HG02763 (cell line): Measurements from ENCODE around the gene SPATA21.

Experiments
- ATAC-seq: cut with Tn5 transposase; IDR thresholded peaks from one replicate; pipeline ENCODE4 v1.9.1; 2021; ENCODE audit warnings: mild to moderate bottlenecking, moderate library complexity; ENCODE audit not compliant: unreplicated experiment

Gene SPATA21

DNA sequence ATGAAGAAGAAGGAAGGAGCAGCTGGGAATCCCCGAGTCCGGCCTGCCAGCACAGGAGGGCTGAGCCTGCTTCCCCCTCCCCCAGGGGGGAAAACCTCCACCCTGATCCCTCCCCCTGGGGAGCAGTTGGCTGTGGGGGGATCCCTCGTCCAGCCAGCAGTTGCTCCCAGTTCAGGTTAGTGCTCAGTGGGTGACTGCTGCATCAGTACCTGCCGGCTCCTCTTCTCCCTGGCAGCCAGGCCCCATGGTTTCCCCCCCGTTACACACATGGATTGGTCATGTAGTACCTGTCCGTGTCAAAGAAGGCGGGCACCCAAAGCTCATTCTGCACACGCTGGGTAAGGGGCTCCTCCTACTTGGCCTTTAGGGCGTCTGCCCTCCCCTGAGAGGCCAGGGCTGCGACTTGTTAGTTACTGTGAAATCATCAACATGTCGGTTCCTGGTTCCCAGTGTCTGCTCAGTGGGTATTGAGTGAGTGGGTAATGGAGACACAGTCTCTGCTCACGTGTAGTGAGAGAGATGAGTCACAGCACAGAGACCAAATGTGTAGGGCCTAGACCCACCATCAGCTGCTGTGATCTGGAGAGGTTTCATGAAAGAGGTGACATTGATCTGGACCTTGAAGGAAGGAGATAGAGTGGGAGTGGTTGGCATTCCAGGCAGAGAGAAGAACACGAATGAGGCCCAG is 14.8 kb upstream of the SPATA21 start:
- ATAC-seq: no peak

DNA sequence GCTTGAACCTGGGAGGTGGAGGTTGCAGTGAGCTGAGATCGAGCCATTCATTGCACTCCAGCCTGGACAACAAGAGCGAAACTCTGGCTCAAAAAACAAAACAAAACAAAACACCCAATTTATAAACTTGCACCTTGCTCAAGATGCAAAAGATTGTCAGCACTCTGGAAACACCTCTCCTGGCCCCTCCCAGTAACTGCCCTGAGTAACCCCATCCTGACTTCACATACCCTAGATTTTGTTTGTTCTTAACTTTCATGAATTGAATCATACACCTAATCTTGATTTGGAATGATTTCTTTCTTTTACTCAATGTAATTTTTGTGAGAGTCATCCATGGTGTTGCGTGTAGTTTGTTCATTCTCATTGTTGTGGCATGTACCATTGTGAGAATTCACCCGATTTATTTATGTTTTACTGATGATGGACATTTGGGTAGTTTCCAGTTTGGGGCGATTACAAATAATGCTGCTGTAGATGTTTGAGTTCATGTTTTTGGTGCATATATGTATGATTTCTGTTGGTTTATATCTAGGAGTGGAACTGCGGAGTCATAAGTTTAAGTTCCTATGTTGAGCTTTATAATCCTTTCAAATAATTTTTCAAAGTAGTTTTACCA is 13.7 kb upstream of the SPATA21 start:
- no peak for ATAC-seq

DNA sequence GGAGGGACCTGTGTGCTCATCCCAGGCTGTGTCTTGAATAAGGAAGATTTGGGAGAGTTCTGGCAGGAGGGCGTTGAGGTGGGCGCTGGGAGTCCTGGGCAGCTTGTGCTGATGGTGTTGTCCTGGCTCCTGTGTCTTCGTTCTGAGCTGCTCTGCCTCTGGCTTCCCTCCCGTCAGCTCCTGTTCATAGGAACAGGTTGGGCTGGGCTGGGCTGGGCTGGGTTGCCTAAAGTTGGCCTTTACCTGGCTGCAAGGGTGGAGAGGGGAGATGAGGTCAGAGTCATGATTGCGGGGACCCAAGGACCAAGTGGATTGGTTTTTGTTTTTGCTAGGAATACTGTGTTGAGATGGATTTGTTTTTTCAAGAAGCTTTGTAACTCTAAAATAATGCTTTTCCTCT is 12.4 kb upstream of the SPATA21 start:
- ATAC-seq: no peak

- ATAC-seq: no peak
These were observed 11.8 kb upstream of the SPATA21 start for GRCh38 chr1:16449065-16449464.

DNA sequence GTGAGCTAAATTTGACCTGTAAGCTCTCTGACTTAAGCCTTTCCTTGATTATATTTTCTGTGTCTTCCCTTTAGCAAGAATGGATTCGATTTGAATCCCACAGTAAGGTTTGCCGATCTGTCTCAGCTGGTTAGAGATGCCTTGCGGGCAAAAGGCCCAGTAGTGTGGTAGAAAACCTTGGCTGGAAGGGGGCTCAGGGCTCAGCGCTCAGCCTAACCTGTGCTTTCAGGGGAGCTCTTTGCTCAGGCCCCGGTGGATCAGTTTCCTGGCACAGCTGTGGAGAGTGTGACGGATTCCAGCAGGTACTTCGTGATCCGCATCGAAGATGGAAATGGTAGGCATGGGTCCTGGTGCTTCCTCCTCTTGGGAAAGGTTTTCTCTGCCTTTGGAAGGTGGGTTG is 10.4 kb upstream of the SPATA21 start:
- no peak for ATAC-seq

DNA sequence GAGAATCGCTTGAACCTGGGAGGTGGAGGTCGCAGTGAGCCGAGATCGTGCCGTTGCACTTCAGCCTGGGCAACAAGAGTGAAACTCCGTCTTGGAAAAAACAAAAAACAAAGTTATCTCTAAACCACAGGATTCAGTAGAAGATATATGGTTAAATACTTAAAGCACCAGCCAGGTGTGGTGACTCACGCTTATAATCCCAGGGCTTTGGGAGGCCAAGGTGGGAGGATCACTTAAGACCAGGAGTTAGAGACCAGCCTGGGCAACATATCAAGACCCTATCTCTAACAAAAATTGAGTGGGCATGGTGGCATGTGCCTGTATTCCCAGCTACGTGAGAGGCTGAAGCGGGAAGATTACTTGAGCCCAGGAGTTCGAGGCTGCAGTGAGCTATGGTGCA is 8.9 kb upstream of the SPATA21 start:
- no peak for ATAC-seq

GRCh38 chr1:16445052-16445451 is 7.8 kb upstream of the SPATA21 start:
- ATAC-seq: no peak

- ATAC-seq: no peak
These were observed 6.9 kb upstream of the SPATA21 start for GRCh38 chr1:16443975-16444770.

- no peak for ATAC-seq
These were observed 5.7 kb upstream of the SPATA21 start for GRCh38 chr1:16442941-16443340.

DNA sequence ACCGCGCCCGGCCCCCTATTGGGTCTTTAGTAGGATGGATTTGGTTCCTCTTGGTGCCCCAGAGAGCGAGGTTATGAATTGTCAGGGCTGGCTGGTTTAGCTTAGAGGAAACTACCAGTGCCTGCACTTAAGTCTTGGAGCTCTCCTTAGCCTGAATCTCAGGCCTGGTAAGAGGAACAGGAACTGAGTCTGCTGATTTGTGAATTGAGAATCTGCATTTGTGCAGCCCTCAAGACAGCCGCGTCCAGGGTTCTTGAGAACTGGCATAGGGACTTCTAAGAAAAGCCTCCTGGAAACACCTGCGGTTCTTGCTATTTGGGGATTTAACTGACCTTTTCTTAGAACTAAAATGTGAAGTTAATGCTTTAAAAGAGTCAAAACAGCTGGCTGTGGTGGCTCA is 5.0 kb upstream of the SPATA21 start:
- no peak for ATAC-seq

- no peak for ATAC-seq
These were observed 4.0 kb upstream of the SPATA21 start for GRCh38 chr1:16441282-16441665.

- peak; percentile 94 for ATAC-seq
These were observed 3.5 kb upstream of the SPATA21 start, which contains the start of gene NECAP2 for GRCh38 chr1:16440470-16441281. NECAP2 (plus strand) TSS chr1:16440724; CDS start chr1:16440762, 38 bp downstream.

- ATAC-seq: peak; percentile 7
These were observed 2.9 kb upstream of the SPATA21 start for GRCh38 chr1:16440131-16440469.

- ATAC-seq: no peak
These were observed 1.7 kb upstream of the SPATA21 start for GRCh38 chr1:16438924-16439323.

- ATAC-seq: no peak
These were observed 1.3 kb upstream of the SPATA21 start for GRCh38 chr1:16438516-16438915.

DNA sequence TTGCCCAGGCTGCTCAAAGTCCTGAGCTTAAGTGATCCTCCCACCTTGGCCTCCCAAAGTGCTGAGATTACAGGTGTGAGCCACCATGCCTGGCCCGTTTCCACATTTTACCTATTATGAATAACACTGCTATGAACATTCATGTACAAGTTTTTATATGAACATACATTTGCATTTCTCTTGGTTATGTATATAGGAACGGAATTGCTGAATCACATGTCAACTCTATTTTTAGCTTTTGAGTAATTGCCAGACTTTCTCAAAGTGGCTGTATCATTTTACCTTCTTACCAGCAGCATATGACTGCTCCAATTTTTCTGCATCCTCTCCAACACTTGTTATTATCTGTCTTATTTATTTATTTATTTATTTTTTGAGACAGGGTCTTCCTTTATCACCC is 2.7 kb downstream of the SPATA21 start:
- ATAC-seq: no peak

DNA sequence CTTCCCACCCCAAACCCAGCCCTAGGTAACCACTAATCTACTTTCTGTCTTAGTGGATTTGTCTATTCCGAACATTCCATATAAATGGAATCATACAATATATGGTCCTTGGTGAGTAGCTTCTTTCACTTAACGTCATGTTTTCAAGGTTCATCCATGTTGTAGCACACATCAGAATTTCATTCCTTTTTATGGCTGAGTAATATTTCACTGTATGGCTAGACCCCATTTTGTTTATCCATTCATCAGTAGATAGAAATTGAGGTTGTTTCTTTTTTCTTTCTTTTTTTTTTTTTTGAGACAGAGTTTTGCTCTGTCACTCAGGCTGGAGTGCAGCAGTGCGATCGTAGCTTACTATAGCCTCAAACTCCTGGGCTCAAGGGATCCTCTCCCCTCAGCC is 3.2 kb downstream of the SPATA21 start:
- ATAC-seq: no peak

GRCh38 chr1:16433030-16433429 is 4.2 kb downstream of the SPATA21 start:
- no peak for ATAC-seq

DNA sequence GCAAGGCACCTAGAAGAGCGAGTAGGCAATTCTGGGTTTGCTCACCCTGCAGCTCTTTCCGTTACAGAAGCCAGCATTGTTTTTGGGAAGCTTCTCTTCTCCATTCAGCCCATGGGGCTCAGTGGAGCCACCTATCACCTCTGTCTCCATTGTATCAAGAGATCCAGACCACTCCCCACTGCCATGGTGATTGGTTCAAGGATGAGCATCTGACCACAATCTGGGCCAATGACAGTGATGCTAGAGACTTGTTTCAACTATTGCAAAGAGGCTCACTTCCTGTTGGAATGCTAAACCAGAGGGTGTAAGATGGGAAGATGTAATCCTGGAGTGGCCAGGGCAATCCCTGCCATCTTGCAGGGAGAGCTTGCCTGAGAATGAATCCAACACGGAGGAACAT is 6.6 kb downstream of the SPATA21 start:
- ATAC-seq: no peak

- no peak for ATAC-seq
These were observed 11.8 kb downstream of the SPATA21 start for GRCh38 chr1:16425125-16426025.
